HG03103 (cell line): ENCODE measurements around the gene KCNJ2.
A peak's percentile ranks its signal among the peaks of the same experiment; 100 is the strongest.

Source experiments
- ATAC-seq: cut with Tn5 transposase; IDR thresholded peaks from one replicate; pipeline ENCODE4 v1.9.1; 2021; ENCODE audit warnings: low read depth; ENCODE audit not compliant: unreplicated experiment

Gene KCNJ2

DNA sequence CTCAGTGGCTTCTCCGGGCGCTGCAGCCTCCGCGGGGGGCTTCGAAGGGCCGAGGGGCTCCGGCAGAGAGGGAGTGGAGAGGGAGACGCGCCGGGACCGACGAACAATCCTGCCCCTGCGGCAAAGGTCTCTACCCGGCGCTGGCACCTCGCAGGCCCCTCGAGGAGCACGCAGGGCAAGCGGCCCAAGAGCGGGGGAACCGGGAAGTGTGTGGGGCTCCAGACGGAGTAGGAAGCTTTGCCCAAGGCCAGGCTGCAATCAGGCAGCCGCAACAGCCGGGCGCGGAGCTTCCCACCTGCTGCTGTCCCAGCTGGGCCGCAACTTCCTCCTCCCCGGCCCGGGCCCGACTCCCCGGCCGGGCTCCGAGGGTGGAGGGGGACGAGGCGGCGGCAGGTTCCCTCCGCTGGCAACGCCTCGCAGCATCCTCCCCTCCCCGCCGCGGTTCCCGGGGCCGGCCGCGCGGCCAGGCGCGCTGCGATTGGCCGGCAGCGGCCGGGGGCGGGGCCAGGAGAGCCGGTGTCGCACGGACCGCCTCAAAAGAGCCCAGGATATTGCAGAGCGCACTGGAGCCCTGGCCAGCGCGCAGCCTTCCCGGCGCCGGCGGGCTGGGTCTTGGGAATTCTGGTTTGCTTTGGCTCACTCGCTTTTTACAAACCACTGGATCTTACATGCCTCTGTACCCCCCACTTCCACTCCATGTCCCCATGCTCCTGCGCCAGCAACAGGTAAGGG, at the start of gene KCNJ2:
Gene KCNJ2 (plus strand): TSS at position 556 of the 732 bp plus-strand sequence. CDS start 5,508 bp downstream, outside the sequence.
- peak; percentile 98 for ATAC-seq

DNA sequence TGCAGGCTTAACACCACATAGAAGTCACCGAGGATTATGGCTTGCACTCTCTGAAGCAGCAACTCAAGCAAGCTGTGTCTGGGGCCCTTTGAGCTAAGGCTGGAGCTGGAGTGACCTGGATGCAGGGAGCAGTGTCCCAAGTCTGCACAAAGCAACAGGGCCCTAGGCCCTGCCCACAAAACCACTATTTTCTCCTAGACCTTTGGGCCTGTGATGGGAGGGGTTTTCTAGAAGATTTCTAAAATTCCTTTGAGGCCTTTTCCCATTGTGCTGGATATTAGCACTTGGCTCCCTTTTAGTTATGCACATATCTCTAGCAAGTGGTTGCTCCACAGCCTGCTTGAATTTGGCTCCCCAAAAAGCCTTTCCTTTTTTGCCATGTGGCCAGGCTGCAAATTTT, 49.8 kb upstream of the KCNJ2 start:
- ATAC-seq, result no peak

DNA sequence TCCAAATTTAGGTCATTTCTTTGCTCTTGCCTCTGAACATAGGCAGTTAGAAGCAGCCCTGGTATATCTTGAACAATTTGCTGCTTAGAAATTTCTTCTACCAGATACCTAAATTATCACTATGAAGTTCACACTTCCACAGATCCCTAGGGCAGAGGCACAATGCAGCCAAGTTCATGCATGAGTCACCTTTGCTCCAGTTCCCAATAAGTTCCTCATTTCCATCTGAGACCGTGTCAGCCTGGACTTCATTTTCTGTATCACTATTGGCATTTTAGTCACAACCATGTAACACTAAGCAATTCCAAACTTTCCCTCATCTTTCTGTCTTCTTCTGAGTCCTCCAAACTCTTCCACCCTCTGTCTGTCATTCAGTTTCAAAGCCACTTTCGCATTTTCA, 49.3 kb upstream of the KCNJ2 start:
- ATAC-seq, result no peak

DNA sequence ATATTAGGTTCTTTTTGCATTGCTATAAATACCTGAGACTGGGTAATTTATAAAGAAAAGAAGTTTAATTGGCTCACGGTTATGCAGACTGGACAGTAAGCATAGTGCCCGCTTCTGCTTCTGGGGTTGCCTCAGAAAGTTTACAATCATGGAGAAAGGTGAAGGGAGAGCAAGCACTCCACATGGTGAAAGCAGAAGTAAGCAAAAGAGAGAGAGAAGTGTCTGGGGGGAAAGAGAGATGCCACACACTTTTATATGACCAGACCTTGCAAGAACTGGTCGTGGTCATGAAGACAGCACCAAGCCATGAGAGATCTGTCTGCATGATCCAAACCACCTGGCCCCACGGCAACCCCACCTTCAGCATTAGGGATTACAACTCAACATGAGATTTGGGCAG, 48.9 kb upstream of the KCNJ2 start:
- no peak for ATAC-seq

DNA sequence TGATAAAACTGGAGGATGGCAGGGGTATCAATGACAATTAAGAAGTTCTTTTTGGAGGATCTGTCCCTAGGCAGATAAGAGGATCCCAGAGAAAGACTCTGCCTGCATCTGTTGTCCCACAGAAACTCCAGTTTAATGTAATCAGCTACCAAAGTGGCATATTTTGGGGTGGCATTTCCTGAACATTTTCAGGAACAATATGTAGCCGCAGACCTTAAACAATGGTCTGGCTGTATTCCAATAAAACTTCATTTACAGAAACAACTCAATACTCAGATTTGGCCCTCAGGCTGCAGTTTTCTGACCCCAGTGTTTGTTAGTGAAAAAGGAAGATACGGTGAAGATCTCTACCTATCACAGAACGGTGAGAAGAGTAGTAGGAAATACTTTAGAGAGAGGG, 48.2 kb upstream of the KCNJ2 start:
- no peak for ATAC-seq

DNA sequence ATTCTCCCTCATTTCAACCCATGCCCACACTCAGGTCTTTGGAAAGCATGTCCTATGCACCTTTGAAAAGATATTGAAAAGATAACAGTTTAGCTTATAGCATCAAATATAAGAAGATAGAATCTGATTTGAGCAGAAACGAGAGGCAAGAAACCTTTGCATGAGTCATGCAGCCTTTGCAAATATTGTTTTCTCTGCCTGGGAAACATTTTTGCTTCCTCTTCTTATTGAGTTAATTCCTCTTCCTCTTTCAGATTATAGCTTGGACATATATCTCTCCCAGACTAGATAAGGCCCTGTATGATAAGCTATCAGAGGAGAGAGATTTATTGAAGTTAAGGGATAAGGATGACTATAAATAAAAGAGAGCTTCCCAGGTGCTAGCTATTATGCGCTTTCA, 46.1 kb upstream of the KCNJ2 start:
- ATAC-seq, result no peak

DNA sequence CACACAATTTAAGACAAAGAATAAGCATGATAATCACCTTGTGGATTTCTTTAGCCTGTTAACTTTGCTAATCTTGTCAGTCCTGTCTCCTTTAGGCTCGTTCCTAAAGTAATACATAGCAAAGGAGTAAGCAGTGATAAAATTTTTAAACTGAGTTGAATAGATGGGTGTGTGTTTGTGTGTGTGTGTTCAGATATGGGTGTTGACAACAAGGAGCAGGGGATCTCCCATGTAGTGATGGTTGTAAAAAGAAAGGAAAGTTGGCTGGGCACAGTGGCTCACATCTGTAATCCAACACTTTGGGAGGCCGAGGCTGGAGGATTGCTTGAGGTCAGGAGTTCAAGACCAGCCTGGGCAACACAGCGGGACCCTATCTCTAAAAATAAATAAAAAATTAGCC, 44.6 kb upstream of the KCNJ2 start:
- ATAC-seq, result no peak

DNA sequence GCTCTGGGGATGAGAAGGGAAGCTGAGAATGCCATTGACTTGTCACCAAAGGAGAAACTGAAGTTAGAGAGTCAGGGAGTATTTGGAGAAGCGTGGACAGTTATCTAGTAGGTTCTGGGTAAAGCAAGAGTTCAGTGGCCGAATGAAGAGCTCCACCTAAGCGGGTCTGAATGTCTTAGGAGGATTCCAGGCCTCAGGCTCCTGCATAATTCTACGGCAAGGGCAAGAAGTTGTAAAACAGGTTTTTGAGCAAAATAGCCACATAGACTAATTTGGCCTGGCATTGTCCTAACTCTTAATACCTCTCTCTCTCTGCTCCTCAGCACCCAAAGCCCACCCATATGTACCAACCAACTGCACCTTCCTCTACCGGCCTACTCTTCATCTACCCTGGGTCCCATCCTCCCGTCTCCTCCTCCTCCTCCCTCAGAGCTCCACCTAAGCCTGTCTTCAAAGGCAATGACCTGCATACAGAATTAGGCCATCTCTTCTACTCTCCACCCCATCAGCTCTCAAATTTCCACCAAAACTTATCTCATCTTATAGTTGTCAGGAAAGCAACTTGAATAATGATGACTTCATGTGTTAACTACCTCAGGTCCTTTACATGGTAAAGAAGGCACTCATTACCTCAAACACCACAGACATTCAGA, 42.0 kb upstream of the KCNJ2 start:
- no peak for ATAC-seq

DNA sequence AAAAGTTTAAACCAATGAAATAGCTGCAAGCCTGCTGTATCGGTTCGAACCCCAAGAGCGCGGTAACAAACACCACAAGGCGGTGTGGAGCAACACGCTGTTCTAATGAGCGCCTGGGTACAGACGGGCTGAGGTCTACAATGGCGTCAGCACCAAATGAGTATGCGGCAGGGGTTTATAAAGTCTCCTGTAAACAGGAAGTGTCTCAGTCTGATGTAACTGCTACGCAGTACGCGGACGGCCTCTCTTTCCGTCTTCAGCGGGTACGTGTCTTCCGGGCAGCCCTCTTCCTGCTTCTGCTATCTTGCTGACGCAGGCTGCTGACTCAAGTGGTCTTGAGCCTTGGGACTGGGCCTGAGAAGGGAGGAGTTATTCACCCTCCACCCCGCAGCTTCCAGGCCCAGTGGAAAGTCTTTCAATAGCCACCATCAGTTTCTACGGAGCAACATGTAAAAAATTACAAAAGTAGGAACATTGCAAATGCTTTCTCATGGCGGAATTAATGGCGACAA, 40.5 kb upstream of the KCNJ2 start:
- no peak for ATAC-seq

DNA sequence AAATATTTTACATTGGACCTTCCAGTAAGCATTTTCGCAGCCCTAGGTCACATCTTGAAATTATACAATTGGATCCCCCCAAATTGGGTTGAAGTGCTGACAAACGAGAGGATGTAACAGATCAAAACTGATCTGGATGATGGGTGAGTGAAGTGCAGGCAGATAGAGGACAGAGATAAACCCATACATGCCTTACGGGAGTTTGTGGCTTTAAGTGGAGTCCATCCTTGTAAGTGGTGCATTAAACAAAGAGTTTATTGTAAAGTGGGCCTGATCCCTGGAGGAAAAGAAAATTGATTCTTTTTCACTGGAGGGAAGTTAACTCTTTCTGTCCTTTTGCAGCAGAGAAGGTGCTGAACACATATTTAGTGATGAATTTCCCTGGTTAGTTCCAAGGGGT, 39.0 kb upstream of the KCNJ2 start:
- ATAC-seq, result no peak

DNA sequence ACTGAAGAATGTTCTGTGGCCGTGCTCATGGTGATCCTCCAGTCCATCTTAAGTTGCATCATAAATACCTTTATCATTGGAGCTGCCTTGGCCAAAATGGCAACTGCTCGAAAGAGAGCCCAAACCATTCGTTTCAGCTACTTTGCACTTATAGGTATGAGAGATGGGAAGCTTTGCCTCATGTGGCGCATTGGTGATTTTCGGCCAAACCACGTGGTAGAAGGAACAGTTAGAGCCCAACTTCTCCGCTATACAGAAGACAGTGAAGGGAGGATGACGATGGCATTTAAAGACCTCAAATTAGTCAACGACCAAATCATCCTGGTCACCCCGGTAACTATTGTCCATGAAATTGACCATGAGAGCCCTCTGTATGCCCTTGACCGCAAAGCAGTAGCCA, 36.8 kb upstream of the KCNJ2 start:
- no peak for ATAC-seq

DNA sequence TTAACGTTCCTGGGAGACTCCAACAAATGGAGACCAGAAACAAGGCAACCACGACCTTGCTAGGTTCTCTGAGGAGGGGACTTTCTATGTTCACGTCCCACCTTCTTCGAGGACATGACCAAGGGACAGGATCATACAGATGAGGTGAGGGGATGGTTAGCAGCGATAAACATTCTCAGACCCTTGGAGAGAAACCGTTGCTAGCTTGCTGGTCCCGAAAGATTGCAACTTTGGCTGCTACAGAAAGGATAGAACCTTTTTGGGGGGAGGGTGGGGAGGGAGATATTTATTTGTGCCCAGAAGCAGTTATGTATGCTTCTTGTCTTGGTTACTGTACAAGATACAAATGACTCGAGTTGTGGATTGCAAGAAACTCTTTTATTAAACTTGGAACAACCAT, 35.3 kb upstream of the KCNJ2 start:
- ATAC-seq, result no peak

DNA sequence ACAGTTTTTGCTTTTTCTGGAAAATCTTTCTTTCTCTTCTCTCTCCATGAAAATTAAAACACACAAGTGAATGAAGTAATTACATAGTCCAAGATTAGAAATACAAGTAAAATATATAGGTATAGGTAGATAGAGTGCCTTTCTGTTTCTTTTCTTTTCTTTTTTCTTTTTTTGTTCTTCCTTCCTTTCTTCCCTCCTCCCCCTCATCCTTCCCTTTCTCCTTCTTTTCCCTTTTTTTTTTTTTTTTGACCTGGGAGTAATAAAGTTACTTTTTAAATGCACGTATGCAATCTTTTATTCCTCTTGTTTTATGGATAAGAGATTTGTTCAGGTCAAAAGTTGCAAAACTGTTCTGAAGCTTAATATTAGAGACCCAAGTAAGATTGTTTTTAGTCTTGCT, 34.6 kb upstream of the KCNJ2 start:
- ATAC-seq, result no peak

DNA sequence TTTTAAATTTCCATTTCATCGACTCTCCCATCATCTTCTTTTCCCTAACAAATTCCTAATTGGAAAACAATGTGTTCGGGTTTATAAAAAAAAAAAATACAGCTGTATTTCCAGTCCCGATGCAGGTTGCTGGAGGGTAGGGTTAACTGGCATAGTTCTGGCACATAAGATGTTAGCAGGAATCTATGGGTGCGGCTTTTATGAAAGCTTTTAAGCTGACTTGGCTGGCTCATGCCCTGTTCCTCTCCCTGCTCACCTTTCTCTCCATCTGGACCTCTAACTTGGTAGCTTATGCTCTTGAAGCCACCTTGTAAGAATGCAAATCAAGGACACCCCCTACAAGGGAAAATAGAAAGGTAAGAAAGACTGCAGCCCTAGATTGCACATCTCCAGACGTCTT, 33.2 kb upstream of the KCNJ2 start:
- no peak for ATAC-seq

DNA sequence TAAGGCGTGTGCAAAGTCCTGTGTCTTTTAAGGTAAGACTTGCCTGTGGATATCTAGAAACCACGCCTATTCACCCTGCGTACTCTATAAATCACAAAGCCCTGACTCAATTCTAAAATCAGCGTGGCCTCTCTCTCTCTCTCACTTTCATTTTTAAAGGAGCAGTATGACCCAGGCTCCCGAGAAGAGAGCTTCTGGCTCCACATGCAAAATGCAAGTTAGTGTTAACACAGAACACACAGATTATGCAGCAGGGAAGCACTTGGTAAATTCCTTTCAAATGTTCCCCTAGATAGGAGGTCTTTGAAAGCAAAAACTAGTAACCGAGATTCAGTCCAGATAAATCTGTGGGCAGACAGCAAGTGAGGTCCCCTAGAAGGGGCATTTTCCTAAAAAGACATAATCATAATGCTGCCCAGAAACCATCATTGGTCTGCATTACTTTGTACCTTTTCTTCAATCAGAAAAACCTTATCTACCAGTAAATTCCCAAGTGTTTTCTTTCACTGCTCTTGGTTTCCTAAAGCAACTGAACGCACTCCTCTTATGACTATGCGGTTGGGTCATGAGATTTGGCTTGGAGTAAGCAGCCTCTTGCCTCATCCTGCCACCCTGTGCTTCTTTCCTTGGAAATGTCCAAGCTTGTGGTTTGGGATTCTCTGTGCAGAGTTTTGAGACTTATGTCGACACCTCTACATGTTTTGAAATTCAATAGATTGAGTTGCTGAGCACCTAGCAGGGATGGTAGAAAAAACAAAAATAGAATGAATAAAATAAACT, 31.7 kb upstream of the KCNJ2 start:
- ATAC-seq, result peak; percentile 99

DNA sequence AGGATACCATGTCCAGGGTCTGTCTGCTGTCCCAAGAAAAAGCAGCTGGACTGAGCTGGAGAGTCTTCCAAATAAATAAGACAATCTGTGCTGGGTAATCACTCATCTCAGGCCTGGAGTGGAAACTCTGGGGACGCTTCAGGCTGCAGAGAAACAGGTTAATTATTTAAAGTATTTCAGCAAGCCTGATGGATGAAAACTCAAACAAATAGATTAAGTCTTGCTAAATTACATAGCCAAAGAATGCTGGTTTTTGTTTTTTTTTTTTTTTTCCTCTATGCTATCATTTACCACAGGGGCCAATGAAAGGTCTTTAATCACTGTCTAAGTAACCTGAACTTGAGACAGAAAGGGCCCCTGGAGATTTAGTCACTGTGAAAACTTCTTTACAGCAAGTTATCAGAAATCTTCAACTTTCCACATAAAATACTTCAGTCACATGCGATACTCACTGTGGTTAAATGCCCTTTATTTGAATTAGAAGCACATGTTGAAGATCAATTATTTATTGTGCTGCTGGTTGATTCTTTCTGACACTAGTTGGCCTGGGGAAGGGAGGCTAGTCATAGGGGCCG, 31.0 kb upstream of the KCNJ2 start:
- no peak for ATAC-seq

DNA sequence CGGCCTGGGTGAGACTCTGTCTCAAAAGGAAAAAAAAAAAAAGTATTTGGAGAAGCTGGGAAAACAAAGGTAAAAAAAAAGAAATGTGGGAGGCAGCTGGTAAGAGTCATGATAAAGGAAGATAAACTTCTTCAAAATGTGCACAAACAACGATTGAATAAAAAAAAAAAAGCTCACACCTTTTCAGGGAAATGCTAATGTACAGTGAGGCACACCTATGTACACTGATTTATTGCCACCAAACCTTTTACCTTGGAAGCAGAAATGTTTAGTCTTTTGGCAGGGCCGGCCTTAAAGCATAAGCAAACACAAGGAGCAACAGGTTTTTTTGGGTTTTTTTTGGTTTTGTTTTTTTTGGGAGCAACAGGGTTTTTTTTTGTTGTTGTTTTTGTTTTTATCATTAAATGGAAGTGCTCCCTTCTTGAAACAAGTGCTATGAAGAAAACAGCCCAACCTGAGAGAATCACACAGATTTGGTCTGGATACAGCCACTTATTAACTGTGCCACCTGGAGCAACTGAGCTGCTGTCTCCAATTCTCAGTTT, 29.8 kb upstream of the KCNJ2 start:
- no peak for ATAC-seq

DNA sequence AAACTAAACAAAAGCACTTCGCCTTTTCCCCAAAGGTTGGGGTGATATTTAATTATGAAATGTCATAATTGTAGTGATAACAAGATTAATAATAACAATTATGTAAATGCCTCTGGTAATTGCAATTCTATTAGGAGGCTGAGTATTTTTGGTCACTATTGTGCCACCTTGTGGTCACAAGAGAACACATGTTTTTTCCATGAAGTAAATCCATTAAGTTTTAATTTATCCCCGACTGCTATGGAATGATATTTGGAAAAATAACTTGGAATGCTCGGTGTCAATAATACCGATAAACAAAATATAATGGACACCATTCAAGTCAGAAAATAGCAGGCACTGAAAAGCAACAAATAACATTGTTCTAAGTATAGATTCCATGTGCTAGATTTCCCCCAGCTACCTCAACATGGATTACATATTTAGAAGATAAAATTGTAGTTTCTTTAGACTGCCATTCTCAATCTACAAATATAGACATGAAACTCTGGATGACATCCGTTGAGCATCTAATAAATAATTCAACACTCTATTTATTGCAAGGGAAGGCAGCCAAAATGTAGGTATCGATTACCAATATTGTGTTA, 25.0 kb upstream of the KCNJ2 start:
- no peak for ATAC-seq

DNA sequence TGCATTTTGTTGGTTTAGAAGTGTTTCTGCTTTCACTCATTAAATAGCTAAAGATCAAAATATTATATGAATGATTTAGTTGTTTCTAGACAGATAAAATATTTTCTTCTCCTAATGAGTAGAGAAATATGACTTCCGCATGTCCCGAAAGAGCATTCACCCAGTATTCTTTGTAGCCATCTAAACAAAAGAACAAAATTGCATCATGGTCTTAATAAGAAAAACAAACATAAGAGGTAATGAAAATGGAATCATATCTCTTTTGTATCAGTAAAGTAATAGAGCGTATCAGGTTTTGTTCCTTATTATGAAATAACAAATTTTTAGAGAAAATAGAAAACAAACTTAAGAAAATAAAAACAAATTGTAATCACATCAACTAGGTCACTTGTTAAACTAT, 16.1 kb upstream of the KCNJ2 start:
- no peak for ATAC-seq

DNA sequence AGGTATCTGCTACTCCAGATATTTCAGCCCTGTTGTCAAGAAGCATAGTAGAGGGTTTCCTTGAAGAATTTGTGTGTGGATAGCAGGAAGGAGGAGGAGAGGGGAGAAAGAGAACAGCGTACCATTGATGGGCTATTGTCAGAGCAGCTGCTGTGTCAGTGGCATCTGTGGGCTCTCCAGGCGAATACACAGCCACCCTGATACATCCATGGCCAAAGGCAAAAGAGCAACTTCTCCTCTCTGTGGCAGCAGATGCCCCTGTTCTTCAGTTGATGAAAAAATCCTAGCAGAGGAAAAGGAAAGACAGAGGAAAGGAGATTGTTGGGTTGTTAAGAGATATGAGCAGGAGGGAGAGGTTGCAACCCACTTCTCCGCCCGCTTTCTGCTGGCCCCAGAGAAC, 12.2 kb upstream of the KCNJ2 start:
- ATAC-seq, result no peak
